GM18520 (cell line): Measurements from ENCODE around the gene CCDC142.
A peak's percentile ranks its signal among the peaks of the same experiment; 100 is the strongest.
"Not testable (repeated sequence)": the region's sequence is repeated elsewhere in the genome, so short reads cannot be mapped to it uniquely, and the experiment has no call there.

Experiments used
- ATAC-seq: cut with Tn5 transposase; IDR thresholded peaks from one replicate; pipeline ENCODE4 v1.9.1; 2021; ENCODE audit not compliant: unreplicated experiment

Gene CCDC142

GRCh38 chr2:74442483-74443297 lies 40.1 kb downstream of the CCDC142 start:
- not testable (repeated sequence) for ATAC-seq

GRCh38 chr2:74441690-74442482 lies 40.9 kb downstream of the CCDC142 start, which contains the start of gene RTKN:
Gene RTKN, minus strand, starts transcription at chr2:74441937. Its CDS starts 121 bp downstream, at chr2:74441816.
- no peak for ATAC-seq

- no peak for ATAC-seq
Measured at GRCh38 chr2:74441170-74441689, 41.6 kb downstream of the CCDC142 start.

GRCh38 chr2:74440378-74441169 lies 42.2 kb downstream of the CCDC142 start:
- ATAC-seq = peak; percentile 72

GRCh38 chr2:74439803-74440377 lies 42.9 kb downstream of the CCDC142 start:
- ATAC-seq = no peak

- no peak for ATAC-seq
Measured at GRCh38 chr2:74439373-74439772, 43.4 kb downstream of the CCDC142 start.

GRCh38 chr2:74438248-74438647 lies 44.5 kb downstream of the CCDC142 start:
- ATAC-seq = no peak

- ATAC-seq = no peak
Measured at GRCh38 chr2:74436848-74437695, 45.7 kb downstream of the CCDC142 start.

- ATAC-seq = no peak
Measured at GRCh38 chr2:74436111-74436805, 46.5 kb downstream of the CCDC142 start.

GRCh38 chr2:74430502-74430901 lies 52.3 kb downstream of the CCDC142 start:
- no peak for ATAC-seq

- no peak for ATAC-seq
Measured at GRCh38 chr2:74429487-74430451, 53.0 kb downstream of the CCDC142 start.

GRCh38 chr2:74428675-74429074 lies 54.1 kb downstream of the CCDC142 start:
- ATAC-seq = no peak

GRCh38 chr2:74427551-74427950 lies 55.2 kb downstream of the CCDC142 start:
- no peak for ATAC-seq

- ATAC-seq = no peak
Measured at GRCh38 chr2:74426181-74426758, 56.5 kb downstream of the CCDC142 start.

- no peak for ATAC-seq
Measured at GRCh38 chr2:74425523-74425922, 57.3 kb downstream of the CCDC142 start.

- no peak for ATAC-seq
Measured at GRCh38 chr2:74424995-74425406, 57.8 kb downstream of the CCDC142 start.

- ATAC-seq = no peak
Measured at GRCh38 chr2:74424139-74424992, 58.4 kb downstream of the CCDC142 start.
